GM12878 (cell line): Measurements from ENCODE around the gene PDX1.

Source experiments
- SIN3A ChIP-seq: IDR thresholded peaks from 2 replicates; pipeline ENCODE4 v1.6.1; 2012; ENCODE audit warnings: low read depth, low read length, improper control_type of control experiment
- TF ChIP-seq, protein P1 (sequence below), 3 experiments: IDR thresholded peaks in 2 of 3; conservative IDR thresholded peaks in 1 of 3; 2 replicates each; pipeline ENCODE4 v1.5.1; 2011; ENCODE audit warnings: low read depth in 3 of 3, low read length in 3 of 3, mild to moderate bottlenecking in 3 of 3, control low read depth in 2 of 3, moderate library complexity in 2 of 3, inconsistent platforms in 1 of 3, mixed read lengths in 1 of 3; ENCODE audit not compliant: control insufficient read depth in 2 of 3, insufficient read depth in 1 of 3; ENCODE audit errors: extremely low read depth in 1 of 3

DNA sequence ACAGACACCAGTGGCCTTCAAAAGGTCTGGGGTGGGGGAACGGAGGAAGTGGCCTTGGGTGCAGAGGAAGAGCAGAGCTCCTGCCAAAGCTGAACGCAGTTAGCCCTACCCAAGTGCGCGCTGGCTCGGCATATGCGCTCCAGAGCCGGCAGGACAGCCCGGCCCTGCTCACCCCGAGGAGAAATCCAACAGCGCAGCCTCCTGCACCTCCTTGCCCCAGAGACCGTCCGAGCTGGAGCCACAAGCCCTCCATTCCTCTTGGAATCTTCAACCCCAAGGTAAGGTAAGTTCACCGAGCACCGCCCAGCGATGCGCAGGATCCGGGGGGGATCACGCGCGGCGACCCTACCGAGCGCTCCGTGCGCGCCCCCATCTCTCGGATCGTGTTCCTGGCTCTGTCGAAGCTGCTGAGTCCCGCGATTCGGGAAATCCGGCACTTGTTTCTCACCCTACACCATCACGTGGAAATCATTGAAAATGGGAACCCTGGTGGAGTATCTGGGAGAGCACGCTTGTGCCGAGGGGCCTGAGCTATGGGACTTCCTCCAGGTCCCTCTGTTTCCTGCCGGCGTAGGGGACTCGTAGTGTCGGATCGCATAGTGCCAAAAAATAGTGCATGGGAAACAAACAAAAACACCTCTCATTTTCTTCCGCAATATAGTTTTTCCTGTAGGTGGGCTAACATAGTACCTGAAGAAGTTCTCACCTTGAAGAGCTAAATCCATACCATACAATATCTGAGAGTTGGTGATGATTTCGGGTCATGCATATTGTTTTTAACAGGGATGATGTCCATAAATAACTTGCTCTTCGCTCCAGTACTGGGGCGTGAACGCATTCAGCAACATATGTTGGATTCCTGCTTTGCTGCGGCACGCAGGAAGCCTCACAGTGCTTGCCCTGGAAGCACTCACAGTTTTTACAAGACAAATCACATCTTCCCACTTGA lies 9.3 kb downstream of the PDX1 start:
- TF ChIP-seq, protein P1, sequence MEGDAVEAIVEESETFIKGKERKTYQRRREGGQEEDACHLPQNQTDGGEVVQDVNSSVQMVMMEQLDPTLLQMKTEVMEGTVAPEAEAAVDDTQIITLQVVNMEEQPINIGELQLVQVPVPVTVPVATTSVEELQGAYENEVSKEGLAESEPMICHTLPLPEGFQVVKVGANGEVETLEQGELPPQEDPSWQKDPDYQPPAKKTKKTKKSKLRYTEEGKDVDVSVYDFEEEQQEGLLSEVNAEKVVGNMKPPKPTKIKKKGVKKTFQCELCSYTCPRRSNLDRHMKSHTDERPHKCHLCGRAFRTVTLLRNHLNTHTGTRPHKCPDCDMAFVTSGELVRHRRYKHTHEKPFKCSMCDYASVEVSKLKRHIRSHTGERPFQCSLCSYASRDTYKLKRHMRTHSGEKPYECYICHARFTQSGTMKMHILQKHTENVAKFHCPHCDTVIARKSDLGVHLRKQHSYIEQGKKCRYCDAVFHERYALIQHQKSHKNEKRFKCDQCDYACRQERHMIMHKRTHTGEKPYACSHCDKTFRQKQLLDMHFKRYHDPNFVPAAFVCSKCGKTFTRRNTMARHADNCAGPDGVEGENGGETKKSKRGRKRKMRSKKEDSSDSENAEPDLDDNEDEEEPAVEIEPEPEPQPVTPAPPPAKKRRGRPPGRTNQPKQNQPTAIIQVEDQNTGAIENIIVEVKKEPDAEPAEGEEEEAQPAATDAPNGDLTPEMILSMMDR (IDR thresholded peaks at IDR 0.05 in 2 of 3, conservative IDR thresholded peaks at IDR 0.05 in 1 of 3; ENCODE audit: control insufficient read depth in 2 of 3, extremely low read depth in 1 of 3, insufficient read depth in 1 of 3, low read depth in 3 of 3, low read length in 3 of 3): no peak
- no peak for TF ChIP-seq SIN3A
